GM12891 (cell line): ENCODE data around the gene NDUFB1.

ENCODE experiments used
- PAX5 ChIP-seq: IDR thresholded peaks from 2 replicates; pipeline ENCODE4 v1.6.1; 2011; ENCODE audit warnings: low read length, moderate library complexity, mild to moderate bottlenecking; ENCODE audit not compliant: insufficient read depth, severe bottlenecking
- POLR2A ChIP-seq: IDR thresholded peaks from 2 replicates; pipeline ENCODE4 v1.6.1; 2011; ENCODE audit warnings: low read depth, low read length, control low read depth
- POLR2AphosphoS5 ChIP-seq: IDR thresholded peaks from 2 replicates; pipeline ENCODE4 v1.6.1; 2011; ENCODE audit warnings: low read depth, low read length, control low read depth
- TAF1 ChIP-seq: IDR thresholded peaks from 2 replicates; pipeline ENCODE4 v1.6.1; 2011; ENCODE audit warnings: low read depth, low read length, control low read depth

DNA sequence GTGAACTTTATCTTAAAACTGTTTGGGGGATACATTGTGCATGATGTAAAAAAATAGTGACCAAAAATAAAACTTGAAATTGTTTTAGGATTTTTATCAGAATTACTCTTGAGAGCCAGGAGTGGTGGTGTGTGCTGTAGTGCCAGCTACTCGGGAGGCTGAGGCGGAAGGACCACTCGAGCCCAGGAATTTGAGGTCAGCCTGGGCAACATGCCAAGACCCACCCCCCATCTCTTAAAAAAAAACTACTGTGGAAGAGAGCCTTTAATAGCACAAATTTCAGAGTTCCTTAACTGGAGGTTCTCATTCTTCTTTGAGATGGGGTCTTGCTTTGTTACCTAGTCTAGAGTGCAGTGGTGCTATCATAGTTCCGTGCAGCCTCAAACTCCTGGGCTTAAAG lies 21.8 kb upstream of the NDUFB1 start:
- TF ChIP-seq POLR2A = no peak
- TF ChIP-seq POLR2AphosphoS5 = no peak
- no peak for TF ChIP-seq TAF1
- TF ChIP-seq PAX5 = no peak
